Measurements from ENCODE around the gene BTRC.
"Not testable (repeated sequence)": the region's sequence is repeated elsewhere in the genome, so short reads cannot be mapped to it uniquely, and the experiment has no call there.

Gene BTRC

GRCh38 chr10:101573885-101574753 is 220.2 kb downstream of the BTRC start:
- DNase-seq (ENCODE audit: low read depth, low spot score) = no peak
- no peak overlapping the region for H3K27ac ChIP-seq

- DNase-seq (ENCODE audit: low read depth, low spot score) = no peak
Observed at GRCh38 chr10:101575091-101575490, 221.1 kb downstream of the BTRC start.

GRCh38 chr10:101575580-101576210 is 221.7 kb downstream of the BTRC start:
- no peak for DNase-seq (ENCODE audit: low read depth, low spot score)
- H3K27ac ChIP-seq = no peak overlapping the region

More at GRCh38 chr10:101575091-101575490, 221.1 kb downstream of the BTRC start:
- no peak overlapping the region for H3K27ac ChIP-seq

- DNase-seq (ENCODE audit: low read depth, low spot score) = peak; percentile 41
- H3K27ac ChIP-seq = no peak overlapping the region
Observed at GRCh38 chr10:101576211-101576863, 222.4 kb downstream of the BTRC start.

- DNase-seq (ENCODE audit: low read depth, low spot score) = no peak
- no peak overlapping the region for H3K27ac ChIP-seq
Observed at GRCh38 chr10:101577121-101577871, 223.3 kb downstream of the BTRC start.

- H3K27ac ChIP-seq = no peak overlapping the region
- no peak for DNase-seq (ENCODE audit: low read depth, low spot score)
Observed at GRCh38 chr10:101578192-101578591, 224.2 kb downstream of the BTRC start.

GRCh38 chr10:101578803-101579515 is 225.0 kb downstream of the BTRC start:
- DNase-seq (ENCODE audit: low read depth, low spot score) = no peak
- no peak overlapping the region for H3K27ac ChIP-seq

GRCh38 chr10:101579516-101579870 is 225.5 kb downstream of the BTRC start:
- DNase-seq (ENCODE audit: low read depth, low spot score) = no peak
- no peak overlapping the region for H3K27ac ChIP-seq

- no peak overlapping the region for H3K27ac ChIP-seq
- no peak for DNase-seq (ENCODE audit: low read depth, low spot score)
Observed at GRCh38 chr10:101580486-101581399, 226.8 kb downstream of the BTRC start.

- DNase-seq (ENCODE audit: low read depth, low spot score) = no peak
- no peak overlapping the region for H3K27ac ChIP-seq
Observed at GRCh38 chr10:101585841-101586240, 231.9 kb downstream of the BTRC start.

GRCh38 chr10:101587725-101588653 is 234.0 kb downstream of the BTRC start, which contains the start of the genes DPCD and POLL:
TSS of gene DPCD (plus strand) at chr10:101588321. CDS start at chr10:101588337, 16 bp downstream.
TSS of gene POLL (minus strand) at chr10:101588257. CDS start at chr10:101587360, 897 bp downstream.
- DNase-seq (ENCODE audit: low read depth, low spot score) = peak; percentile 45
- H3K27ac ChIP-seq = no peak within 1 kb of the TSS

- no peak for DNase-seq (ENCODE audit: low read depth, low spot score)
- no peak overlapping the region for H3K27ac ChIP-seq
Observed at GRCh38 chr10:101588879-101589278, 234.9 kb downstream of the BTRC start.

- DNase-seq (ENCODE audit: low read depth, low spot score); H3K27ac ChIP-seq: not testable (repeated sequence)
Observed at GRCh38 chr10:101593331-101593730, 239.4 kb downstream of the BTRC start.

- H3K27ac ChIP-seq = no peak overlapping the region
- no peak for DNase-seq (ENCODE audit: low read depth, low spot score)
Observed at GRCh38 chr10:101595591-101596433, 241.8 kb downstream of the BTRC start.

- no peak for DNase-seq (ENCODE audit: low read depth, low spot score)
- no peak overlapping the region for H3K27ac ChIP-seq
Observed at GRCh38 chr10:101597091-101597900, 243.3 kb downstream of the BTRC start.

- no peak overlapping the region for H3K27ac ChIP-seq
- DNase-seq (ENCODE audit: low read depth, low spot score) = no peak
Observed at GRCh38 chr10:101601541-101601940, 247.6 kb downstream of the BTRC start.
